CMK (cell line): ENCODE data around the gene CHRNB1.

Source experiments
- DNase-seq: peaks from one replicate; pipeline ENCODE4 v3.0.0-alpha.2; 2010; ENCODE audit warnings: low read depth

Gene CHRNB1

GRCh38 chr17:7484919-7485377 is 40.1 kb downstream of the CHRNB1 start:
- no peak for DNase-seq

- DNase-seq = no peak
Measured at GRCh38 chr17:7486181-7486580, 41.3 kb downstream of the CHRNB1 start.

GRCh38 chr17:7490144-7490543 is 45.3 kb downstream of the CHRNB1 start:
- no peak for DNase-seq

- DNase-seq = no peak
Measured at GRCh38 chr17:7491583-7491982, 46.7 kb downstream of the CHRNB1 start.

DNA sequence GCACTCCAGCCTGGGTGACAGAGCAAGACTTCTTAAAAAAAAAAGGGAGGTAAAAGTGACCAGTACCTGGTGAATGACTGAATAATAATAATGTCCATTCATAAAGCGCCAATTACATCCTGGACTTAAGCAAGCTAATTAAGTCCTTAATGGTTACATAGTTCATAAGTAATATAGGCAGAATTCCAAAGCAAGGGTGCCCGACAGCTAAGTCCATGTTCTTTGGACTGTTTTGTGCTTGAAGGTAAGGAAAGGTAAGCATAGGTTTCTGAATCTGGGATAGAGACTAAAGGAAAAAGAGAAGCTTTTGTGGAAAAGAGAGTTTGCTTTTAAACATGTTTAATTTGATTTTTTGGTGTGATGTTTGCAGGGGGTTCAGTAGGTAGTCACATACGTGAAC is 49.1 kb downstream of the CHRNB1 start:
- no peak for DNase-seq

DNA sequence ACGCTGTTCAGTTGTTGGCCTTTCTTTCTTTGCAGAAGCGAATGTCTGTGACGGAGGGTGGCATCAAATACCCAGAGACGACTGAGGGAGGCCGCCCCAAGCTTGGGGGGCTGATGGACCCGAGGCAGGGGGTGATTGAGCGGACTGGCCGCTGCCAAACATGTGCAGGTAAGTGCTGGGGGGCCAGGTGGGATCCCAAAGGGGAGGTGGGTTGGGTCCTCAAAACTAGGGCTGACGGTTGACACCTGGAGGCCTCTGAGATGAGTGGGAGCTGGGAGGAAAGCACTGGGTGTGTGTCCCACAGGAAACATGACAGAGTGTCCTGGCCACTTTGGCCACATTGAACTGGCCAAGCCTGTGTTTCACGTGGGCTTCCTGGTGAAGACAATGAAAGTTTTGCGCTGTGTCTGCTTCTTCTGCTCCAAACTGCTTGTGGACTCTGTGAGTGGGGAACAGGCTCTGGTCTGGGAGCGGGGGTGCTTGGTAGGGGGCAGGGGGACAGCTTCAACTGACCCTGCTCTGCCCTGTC is 51.1 kb downstream of the CHRNB1 start:
- no peak for DNase-seq

DNA sequence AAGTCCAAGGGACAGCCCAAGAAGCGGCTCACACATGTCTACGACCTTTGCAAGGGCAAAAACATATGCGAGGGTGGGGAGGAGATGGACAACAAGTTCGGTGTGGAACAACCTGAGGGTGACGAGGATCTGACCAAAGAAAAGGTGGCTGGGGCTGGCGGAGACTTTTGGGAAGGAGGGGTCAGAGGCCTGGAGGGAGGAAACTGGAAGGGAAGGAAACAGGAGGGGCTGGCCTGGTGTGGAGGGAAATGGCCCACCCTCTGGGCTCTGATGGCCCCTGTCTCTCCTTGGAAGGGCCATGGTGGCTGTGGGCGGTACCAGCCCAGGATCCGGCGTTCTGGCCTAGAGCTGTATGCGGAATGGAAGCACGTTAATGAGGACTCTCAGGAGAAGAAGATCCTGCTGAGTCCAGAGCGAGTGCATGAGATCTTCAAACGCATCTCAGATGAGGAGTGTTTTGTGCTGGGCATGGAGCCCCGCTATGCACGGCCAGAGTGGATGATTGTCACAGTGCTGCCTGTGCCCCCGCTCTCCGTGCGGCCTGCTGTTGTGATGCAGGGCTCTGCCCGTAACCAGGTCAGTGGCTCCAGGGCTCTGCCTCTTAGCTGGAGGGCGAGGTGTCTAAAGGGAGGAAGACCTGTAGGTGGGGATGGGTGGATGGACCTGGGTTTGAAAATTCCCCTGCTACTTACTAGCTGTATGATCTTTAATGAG is 51.8 kb downstream of the CHRNB1 start:
- DNase-seq = no peak

GRCh38 chr17:7497228-7497627 is 52.4 kb downstream of the CHRNB1 start:
- no peak for DNase-seq

- DNase-seq = no peak
Measured at GRCh38 chr17:7497636-7498035, 52.8 kb downstream of the CHRNB1 start.

DNA sequence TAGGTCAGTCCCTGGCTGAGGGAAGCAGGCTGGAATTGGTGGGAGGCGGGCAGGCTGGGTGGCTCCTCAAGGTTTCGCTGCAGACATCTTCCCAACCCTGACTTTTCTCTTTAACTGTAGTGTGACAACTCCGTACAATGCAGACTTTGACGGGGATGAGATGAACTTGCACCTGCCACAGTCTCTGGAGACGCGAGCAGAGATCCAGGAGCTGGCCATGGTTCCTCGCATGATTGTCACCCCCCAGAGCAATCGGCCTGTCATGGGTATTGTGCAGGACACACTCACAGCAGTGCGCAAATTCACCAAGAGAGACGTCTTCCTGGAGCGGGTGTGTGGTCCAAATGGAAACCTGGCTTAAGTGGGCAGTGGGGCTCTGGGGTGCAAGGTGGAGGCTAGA is 54.3 kb downstream of the CHRNB1 start:
- DNase-seq = no peak

- DNase-seq = no peak
Measured at GRCh38 chr17:7501729-7502128, 56.9 kb downstream of the CHRNB1 start.

GRCh38 chr17:7502171-7502847 is 57.4 kb downstream of the CHRNB1 start:
- DNase-seq = no peak

DNA sequence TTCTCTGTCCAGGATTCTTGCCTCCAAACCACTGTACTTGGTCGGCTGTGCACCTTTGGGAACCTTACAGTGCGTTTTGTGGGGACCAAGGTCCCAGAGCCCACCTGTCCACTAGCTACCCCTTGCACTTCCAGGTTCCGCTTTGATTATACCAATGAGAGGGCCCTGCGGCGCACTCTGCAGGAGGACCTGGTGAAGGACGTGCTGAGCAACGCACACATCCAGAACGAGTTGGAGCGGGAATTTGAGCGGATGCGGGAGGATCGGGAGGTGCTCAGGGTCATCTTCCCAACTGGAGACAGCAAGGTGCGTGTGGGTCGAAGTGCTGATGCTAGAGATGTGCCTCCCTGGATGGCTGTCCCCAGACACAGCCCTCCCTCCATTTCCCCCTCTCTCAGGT is 58.1 kb downstream of the CHRNB1 start:
- no peak for DNase-seq

DNA sequence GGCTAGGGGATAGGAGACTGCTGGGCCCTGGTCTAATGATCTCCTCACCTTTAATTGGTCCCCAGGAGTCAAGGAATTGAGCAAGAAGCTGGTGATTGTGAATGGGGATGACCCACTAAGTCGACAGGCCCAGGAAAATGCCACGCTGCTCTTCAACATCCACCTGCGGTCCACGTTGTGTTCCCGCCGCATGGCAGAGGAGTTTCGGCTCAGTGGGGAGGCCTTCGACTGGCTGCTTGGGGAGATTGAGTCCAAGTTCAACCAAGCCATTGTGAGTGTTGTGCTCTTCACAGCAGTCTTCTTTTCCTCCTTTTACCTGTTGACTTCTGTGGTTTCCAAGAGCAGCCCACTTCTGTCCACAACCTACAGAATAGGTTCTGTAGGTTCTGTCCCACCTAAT is 58.7 kb downstream of the CHRNB1 start:
- no peak for DNase-seq
